Limb (tissue), 2 donors: ENCODE results near the gene SENP1.

Source experiments
- DNase-seq, 2 donors: peaks; one replicate each; pipeline ENCODE4 v3.0.0-alpha.2; 2016; ENCODE audit errors: extremely low spot score in 2 of 2

The SENP1 gene

GRCh38 chr12:48000878-48001504 lies 104.9 kb downstream of the SENP1 start:
- peak; percentile 27 to 56 for DNase-seq

GRCh38 chr12:47999816-48000215 lies 106.1 kb downstream of the SENP1 start:
- DNase-seq: no peak

- no peak for DNase-seq
These were observed 108.6 kb downstream of the SENP1 start for GRCh38 chr12:47997321-47997720.

GRCh38 chr12:47995981-47996401 lies 109.9 kb downstream of the SENP1 start:
- DNase-seq: peak in 1 of 2 donors; percentile 59

GRCh38 chr12:47993491-47993890 lies 112.4 kb downstream of the SENP1 start:
- no peak for DNase-seq
